H1 (cell line): ENCODE results near the gene F13B.

Source experiments
- ATF3 ChIP-seq: IDR thresholded peaks from 2 replicates; pipeline ENCODE4 v1.6.1; 2011; ENCODE audit warnings: low read depth, mild to moderate bottlenecking, low read length; ENCODE audit not compliant: insufficient read depth
- CBX8 ChIP-seq: fragments of 300-800, 300-1000 bp; sonication (generic); IDR thresholded peaks from 2 replicates; pipeline ENCODE4 v1.7.1; 2016; ENCODE audit warnings: low read depth, low read length, borderline replicate concordance
- CTCF ChIP-seq, 3 experiments: IDR thresholded peaks; 1 replicate in 2 of 3; 2 replicates in 1 of 3; pipeline versions ENCODE4 v1.5.1 to v1.6.1; 2011; ENCODE audit warnings: low read length in 3 of 3, mild to moderate bottlenecking in 3 of 3, inconsistent platforms in 2 of 3, low read depth in 1 of 3, moderate library complexity in 1 of 3; ENCODE audit not compliant: insufficient read depth in 1 of 3; ENCODE audit errors: control extremely low read depth in 1 of 3
- EZH2 ChIP-seq: fragments of 200-600 bp; sonication (generic); IDR thresholded peaks from 2 replicates; pipeline ENCODE4 v1.7.1; 2012; ENCODE audit warnings: low read depth, mild to moderate bottlenecking, moderate library complexity, low read length, inconsistent platforms; ENCODE audit not compliant: severe bottlenecking
- POLR2A ChIP-seq, 2 experiments: IDR thresholded peaks; 1 replicate in 1 of 2; 2 replicates in 1 of 2; pipeline ENCODE4 v1.6.1; 2011; ENCODE audit warnings: low read depth in 2 of 2, low read length in 2 of 2, mild to moderate bottlenecking in 2 of 2; ENCODE audit errors: control extremely low read depth in 1 of 2
- POLR2AphosphoS5 ChIP-seq: IDR thresholded peaks from 2 replicates; pipeline ENCODE4 v1.6.1; 2011; ENCODE audit warnings: low read depth, low read length
- RAD21 ChIP-seq, 2 experiments: IDR thresholded peaks in 1 of 2; conservative IDR thresholded peaks in 1 of 2; 2 replicates each; pipeline ENCODE4 v1.6.1; 2011; ENCODE audit warnings: low read depth in 2 of 2, low read length in 2 of 2, improper control_type of control experiment in 1 of 2, inconsistent platforms in 1 of 2, mild to moderate bottlenecking in 1 of 2, moderate library complexity in 1 of 2
- RFX5 ChIP-seq: IDR thresholded peaks from 2 replicates; pipeline ENCODE4 v1.6.1; 2011; ENCODE audit warnings: low read depth, low read length, improper control_type of control experiment, borderline replicate concordance
- USF2 ChIP-seq: IDR thresholded peaks from 2 replicates; pipeline ENCODE4 v1.6.1; 2011; ENCODE audit warnings: low read length, improper control_type of control experiment

- TF ChIP-seq EZH2 (no peak), POLR2A (IDR thresholded peaks at IDR 0.05; ENCODE audit: control extremely low read depth in 1 of 2, low read depth in 2 of 2, low read length in 2 of 2) (no peak), ATF3 (no peak), CBX8 (no peak), CTCF (IDR thresholded peaks at IDR 0.05; ENCODE audit: control extremely low read depth in 1 of 3, insufficient read depth in 1 of 3, low read depth in 1 of 3, low read length in 3 of 3) (no peak), RAD21 (IDR thresholded peaks at IDR 0.05 in 1 of 2, conservative IDR thresholded peaks at IDR 0.05 in 1 of 2; ENCODE audit: low read depth in 2 of 2, low read length in 2 of 2) (no peak), USF2 (no peak), RFX5 (no peak), POLR2AphosphoS5 (no peak)
Observed at GRCh38 chr1:197067457-197067818, 378 bp upstream of the F13B start.
